ENCODE data around the gene SET.
"Not testable (repeated sequence)": the region's sequence is repeated elsewhere in the genome, so short reads cannot be mapped to it uniquely, and the experiment has no call there.

The SET gene

GRCh38 chr9:128666481-128666941 lies 22.5 kb upstream of the SET start:
- POLR2A ChIA-PET; DNase-seq (ENCODE audit: extremely low spot score); CTCF ChIA-PET: not testable (repeated sequence)
- TF ChIP-seq ZNF384 (IDR thresholded peaks at IDR 0.05): peak; percentile 65; the same call in 1 of the 2 replicates

GRCh38 chr9:128669786-128670185 lies 19.2 kb upstream of the SET start:
- POLR2A ChIA-PET: interaction anchor here (1.3 kb wide), 1 partner anchor 14 kb away, joined by 5 read pairs; no protein-coding TSS in a partner anchor
- TF ChIP-seq NFRKB (IDR thresholded peaks at IDR 0.05) (no peak), HDGF (IDR thresholded peaks at IDR 0.05; ENCODE audit: borderline replicate concordance) (no peak), ARNT (IDR thresholded peaks at IDR 0.05) (no peak), CTBP1 (IDR thresholded peaks at IDR 0.05; ENCODE audit: borderline replicate concordance) (no peak), ELF4 (IDR thresholded peaks at IDR 0.05) (no peak), SP1 (IDR thresholded peaks at IDR 0.05) (no peak), LEF1 (IDR thresholded peaks at IDR 0.05; ENCODE audit: borderline replicate concordance) (no peak), TARDBP (IDR thresholded peaks at IDR 0.05) (no peak), ZNF384 (IDR thresholded peaks at IDR 0.05) (no peak)
- DNase-seq (ENCODE audit: extremely low spot score): no peak
- CTCF ChIA-PET: no interaction called here

GRCh38 chr9:128675382-128675781 lies 13.6 kb upstream of the SET start:
- no peak for TF ChIP-seq L3MBTL2 (conservative IDR thresholded peaks at IDR 0.05)
- no peak for TF ChIP-seq SUZ12 (IDR thresholded peaks at IDR 0.05)
- no peak for TF ChIP-seq FOXK2 (IDR thresholded peaks at IDR 0.05)
- TF ChIP-seq TARDBP (IDR thresholded peaks at IDR 0.05): no peak
- TF ChIP-seq ZNF384 (IDR thresholded peaks at IDR 0.05): no peak
- TF ChIP-seq BHLHE40 (IDR thresholded peaks at IDR 0.05; ENCODE audit: borderline replicate concordance): no peak
- TF ChIP-seq PKNOX1 (IDR thresholded peaks at IDR 0.05): no peak
- TF ChIP-seq ARNT (IDR thresholded peaks at IDR 0.05): no peak
- TF ChIP-seq CTBP1 (IDR thresholded peaks at IDR 0.05; ENCODE audit: borderline replicate concordance): no peak
- no peak for TF ChIP-seq NFRKB (IDR thresholded peaks at IDR 0.05)
- no peak for TF ChIP-seq HDGF (IDR thresholded peaks at IDR 0.05; ENCODE audit: borderline replicate concordance)
- TF ChIP-seq FOXA1 (IDR thresholded peaks at IDR 0.05): no peak
- TF ChIP-seq ELF4 (IDR thresholded peaks at IDR 0.05): no peak
- no peak for TF ChIP-seq FOXM1 (IDR thresholded peaks at IDR 0.05; ENCODE audit: borderline replicate concordance)
- no peak for TF ChIP-seq SP1 (IDR thresholded peaks at IDR 0.05)
- TF ChIP-seq LEF1 (IDR thresholded peaks at IDR 0.05; ENCODE audit: borderline replicate concordance): no peak
- no peak for DNase-seq (ENCODE audit: extremely low spot score)
- POLR2A ChIA-PET: interaction anchor here (3.8 kb wide), 1 partner anchor 9 kb away, joined by 21 read pairs; no protein-coding TSS in a partner anchor
- CTCF ChIA-PET: interaction anchor here (0.7 kb wide), 1 partner anchor 255 kb away, joined by 3 read pairs; no protein-coding TSS in a partner anchor

- no peak for DNase-seq (ENCODE audit: extremely low spot score)
- TF ChIP-seq BHLHE40 (IDR thresholded peaks at IDR 0.05; ENCODE audit: borderline replicate concordance) (no peak), ELF4 (IDR thresholded peaks at IDR 0.05) (no peak), CTBP1 (IDR thresholded peaks at IDR 0.05; ENCODE audit: borderline replicate concordance) (no peak), L3MBTL2 (conservative IDR thresholded peaks at IDR 0.05) (no peak), LEF1 (IDR thresholded peaks at IDR 0.05; ENCODE audit: borderline replicate concordance) (no peak), FOXM1 (IDR thresholded peaks at IDR 0.05; ENCODE audit: borderline replicate concordance) (no peak), SUZ12 (IDR thresholded peaks at IDR 0.05) (no peak), TARDBP (IDR thresholded peaks at IDR 0.05) (no peak)
- POLR2A ChIA-PET: no interaction called here
- CTCF ChIA-PET: no interaction called here
Observed at GRCh38 chr9:128677794-128678193, 11.2 kb upstream of the SET start.

GRCh38 chr9:128683340-128684064 lies 5.5 kb upstream of the SET start:
- peak; percentile 41 for DNase-seq (ENCODE audit: extremely low spot score)
- ChIA-PET POLR2A (interaction anchor here (0.6 to 1.9 kb wide), 18 partner anchors 9 to 268 kb away, joined by 3 to 21 read pairs (median 5); partner anchors contain the start of genes DYNC2I2 and PKN3), CTCF (interaction anchor here (0.6 kb wide), 1 partner anchor 105 kb away, joined by 4 read pairs; no protein-coding TSS in a partner anchor)
- no peak for TF ChIP-seq ELF4 (IDR thresholded peaks at IDR 0.05)
- no peak for TF ChIP-seq FOXA1 (IDR thresholded peaks at IDR 0.05)
- no peak for TF ChIP-seq ARNT (IDR thresholded peaks at IDR 0.05)
- peak; percentile 70 for TF ChIP-seq L3MBTL2 (conservative IDR thresholded peaks at IDR 0.05)

GRCh38 chr9:128684065-128684324 lies 5.0 kb upstream of the SET start:
- no peak for DNase-seq (ENCODE audit: extremely low spot score)
- ChIA-PET CTCF (no interaction called here), POLR2A (interaction anchor here (0.6 to 1.9 kb wide), 18 partner anchors 9 to 268 kb away, joined by 3 to 21 read pairs (median 5); partner anchors contain the start of genes DYNC2I2 and PKN3)
- TF ChIP-seq FOXK2 (IDR thresholded peaks at IDR 0.05) (no peak), ZNF384 (IDR thresholded peaks at IDR 0.05) (no peak), LEF1 (IDR thresholded peaks at IDR 0.05; ENCODE audit: borderline replicate concordance) (no peak), L3MBTL2 (conservative IDR thresholded peaks at IDR 0.05) (no peak), PKNOX1 (IDR thresholded peaks at IDR 0.05) (no peak), BHLHE40 (IDR thresholded peaks at IDR 0.05; ENCODE audit: borderline replicate concordance) (no peak), FOXA1 (IDR thresholded peaks at IDR 0.05) (no peak), SUZ12 (IDR thresholded peaks at IDR 0.05) (no peak), ARNT (IDR thresholded peaks at IDR 0.05) (no peak), ELF4 (IDR thresholded peaks at IDR 0.05) (no peak), CTBP1 (IDR thresholded peaks at IDR 0.05; ENCODE audit: borderline replicate concordance) (no peak), TARDBP (IDR thresholded peaks at IDR 0.05) (no peak), FOXM1 (IDR thresholded peaks at IDR 0.05; ENCODE audit: borderline replicate concordance) (no peak), HDGF (IDR thresholded peaks at IDR 0.05; ENCODE audit: borderline replicate concordance) (no peak), NFRKB (IDR thresholded peaks at IDR 0.05) (no peak), SP1 (IDR thresholded peaks at IDR 0.05) (no peak)

All from HEK293T (cell line).